T-helper 1 cell treated with Interleukin-12 subunit alpha and Interleukin-12 subunit beta and Interleukin-4 antibody, amounts not matched to agents 30 μg/mL and 1 μg/mL, for 36 hours (primary cell): ENCODE results near the gene THBS1.

ENCODE experiments used
- H3K27ac Mint-ChIP-seq: one replicate; pipeline ENCODE4 v1.8.0; 2021; ENCODE audit warnings: mild to moderate bottlenecking, mixed read lengths
- H3K27me3 Mint-ChIP-seq: one replicate; pipeline ENCODE4 v1.8.0; 2021; ENCODE audit warnings: low read depth, mixed read lengths
- H3K36me3 Mint-ChIP-seq: one replicate; pipeline ENCODE4 v1.8.0; 2021; ENCODE audit warnings: low read depth, mixed read lengths
- H3K4me1 Mint-ChIP-seq: one replicate; pipeline ENCODE4 v1.8.0; 2021; ENCODE audit warnings: low read depth, mixed read lengths
- H3K4me3 Mint-ChIP-seq: one replicate; pipeline ENCODE4 v1.8.0; 2021; ENCODE audit warnings: mild to moderate bottlenecking, moderate library complexity, mixed read lengths
- H3K9me3 Mint-ChIP-seq: one replicate; pipeline ENCODE4 v1.8.0; 2021; ENCODE audit warnings: mixed read lengths

The THBS1 gene

GRCh38 chr15:39589193-39589814, 8.4 kb downstream of the THBS1 start:
- Mint-ChIP-seq H3K27me3 (peaks cover 11% of the 10 kb centered on the region), H3K4me3 (no peak overlapping the region), H3K9me3 (no peaks in the 10 kb centered on the region), H3K4me1 (peaks cover 13% of the 10 kb centered on the region), H3K27ac (no peak overlapping the region), H3K36me3 (peaks cover 3% of the 10 kb centered on the region)

- H3K9me3 Mint-ChIP-seq, result no peaks in the 10 kb centered on the region
- no peak overlapping the region for H3K27ac Mint-ChIP-seq
- H3K4me3 Mint-ChIP-seq, result no peak overlapping the region
- peaks cover 10% of the 10 kb centered on the region for H3K27me3 Mint-ChIP-seq
- H3K36me3 Mint-ChIP-seq, result peaks cover 3% of the 10 kb centered on the region
- peaks cover 12% of the 10 kb centered on the region for H3K4me1 Mint-ChIP-seq
These were observed 9.2 kb downstream of the THBS1 start for GRCh38 chr15:39589815-39590644.

GRCh38 chr15:39591141-39591895, 10.4 kb downstream of the THBS1 start:
- Mint-ChIP-seq H3K36me3 (peaks cover 3% of the 10 kb centered on the region), H3K27ac (no peak overlapping the region), H3K27me3 (peaks cover 10% of the 10 kb centered on the region), H3K4me3 (no peak overlapping the region), H3K4me1 (peaks cover 4% of the 10 kb centered on the region), H3K9me3 (no peaks in the 10 kb centered on the region)

DNA sequence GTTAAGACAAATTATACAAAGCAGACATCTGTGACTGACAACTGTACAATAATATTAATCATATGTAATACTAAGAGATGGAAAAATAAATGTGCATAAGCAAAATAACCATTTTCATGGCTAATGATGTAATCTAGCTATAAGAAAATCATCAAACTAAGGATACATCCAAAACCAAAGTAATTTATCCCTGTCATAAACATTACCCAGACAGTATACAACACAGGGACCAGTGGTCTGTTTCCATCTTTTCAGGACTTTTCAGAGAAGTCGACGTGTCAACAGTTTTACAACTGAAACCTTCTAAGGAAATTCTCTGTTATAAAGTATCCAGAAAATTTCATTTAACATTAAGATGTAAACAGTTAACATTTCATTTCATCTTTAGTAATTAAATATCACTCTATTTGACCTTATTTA, 11.0 kb downstream of the THBS1 start:
- no peaks in the 10 kb centered on the region for H3K9me3 Mint-ChIP-seq
- no peak overlapping the region for H3K27ac Mint-ChIP-seq
- peaks cover 3% of the 10 kb centered on the region for H3K36me3 Mint-ChIP-seq
- no peak overlapping the region for H3K4me3 Mint-ChIP-seq
- peaks cover 4% of the 10 kb centered on the region for H3K4me1 Mint-ChIP-seq
- peaks cover 14% of the 10 kb centered on the region for H3K27me3 Mint-ChIP-seq

GRCh38 chr15:39592500-39592899, 11.6 kb downstream of the THBS1 start:
- Mint-ChIP-seq H3K9me3 (no peaks in the 10 kb centered on the region), H3K27me3 (peaks cover 14% of the 10 kb centered on the region), H3K4me1 (peaks cover 4% of the 10 kb centered on the region), H3K36me3 (peaks cover 3% of the 10 kb centered on the region), H3K4me3 (no peak overlapping the region), H3K27ac (no peak overlapping the region)

DNA sequence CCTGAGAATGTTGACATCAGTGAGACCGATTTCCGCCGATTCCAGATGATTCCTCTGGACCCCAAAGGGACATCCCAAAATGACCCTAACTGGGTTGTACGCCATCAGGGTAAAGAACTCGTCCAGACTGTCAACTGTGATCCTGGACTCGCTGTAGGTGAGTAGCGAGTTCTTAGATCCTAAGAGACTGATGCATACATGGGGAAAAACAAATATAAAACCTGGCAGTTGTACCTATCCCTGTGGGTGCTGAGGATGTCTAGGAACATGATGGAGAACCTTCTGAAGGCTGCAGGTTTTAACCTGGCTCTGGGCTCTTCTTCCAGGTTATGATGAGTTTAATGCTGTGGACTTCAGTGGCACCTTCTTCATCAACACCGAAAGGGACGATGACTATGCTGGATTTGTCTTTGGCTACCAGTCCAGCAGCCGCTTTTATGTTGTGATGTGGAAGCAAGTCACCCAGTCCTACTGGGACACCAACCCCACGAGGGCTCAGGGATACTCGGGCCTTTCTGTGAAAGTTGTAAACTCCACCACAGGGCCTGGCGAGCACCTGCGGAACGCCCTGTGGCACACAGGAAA, 12.3 kb downstream of the THBS1 start:
- no peak overlapping the region for H3K4me3 Mint-ChIP-seq
- peaks cover 4% of the 10 kb centered on the region for H3K4me1 Mint-ChIP-seq
- H3K9me3 Mint-ChIP-seq, result no peaks in the 10 kb centered on the region
- H3K27me3 Mint-ChIP-seq, result peaks cover 21% of the 10 kb centered on the region
- peaks cover 3% of the 10 kb centered on the region for H3K36me3 Mint-ChIP-seq
- no peak overlapping the region for H3K27ac Mint-ChIP-seq

DNA sequence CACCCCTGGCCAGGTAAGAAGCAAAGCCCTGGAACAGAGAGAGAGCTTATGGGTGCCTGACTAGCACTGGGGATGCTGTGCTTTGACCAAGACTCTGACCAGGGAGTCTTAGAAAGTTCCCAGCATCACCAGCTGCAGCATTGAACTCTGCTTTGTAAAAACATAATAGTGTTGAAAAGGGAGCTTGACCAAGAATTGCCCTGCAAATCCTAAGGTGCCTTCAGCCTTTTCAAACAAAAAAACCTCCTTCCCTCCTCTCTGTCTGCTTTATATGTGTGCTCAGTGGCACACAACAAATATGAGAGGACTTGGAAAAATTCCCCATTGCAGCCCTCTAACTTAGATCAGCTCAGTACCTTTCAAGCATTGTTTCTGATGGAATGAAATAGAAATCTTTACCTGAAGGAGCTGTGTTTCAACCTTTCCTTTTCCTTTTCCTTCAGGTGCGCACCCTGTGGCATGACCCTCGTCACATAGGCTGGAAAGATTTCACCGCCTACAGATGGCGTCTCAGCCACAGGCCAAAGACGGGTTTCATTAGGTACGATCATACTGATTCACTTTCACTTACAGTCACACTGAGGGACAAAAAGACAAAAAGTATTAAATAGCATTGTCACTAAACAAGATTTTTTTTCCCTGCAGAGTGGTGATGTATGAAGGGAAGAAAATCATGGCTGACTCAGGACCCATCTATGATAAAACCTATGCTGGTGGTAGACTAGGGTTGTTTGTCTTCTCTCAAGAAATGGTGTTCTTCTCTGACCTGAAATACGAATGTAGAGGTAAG, 13.0 kb downstream of the THBS1 start:
- Mint-ChIP-seq H3K9me3 (no peaks in the 10 kb centered on the region), H3K4me1 (peaks cover 4% of the 10 kb centered on the region), H3K4me3 (no peak overlapping the region), H3K36me3 (peaks cover 3% of the 10 kb centered on the region), H3K27ac (no peak overlapping the region), H3K27me3 (peaks cover 23% of the 10 kb centered on the region)

GRCh38 chr15:39594446-39595337, 13.8 kb downstream of the THBS1 start:
- Mint-ChIP-seq H3K27ac (no peak overlapping the region), H3K27me3 (peaks cover 31% of the 10 kb centered on the region), H3K36me3 (peaks cover 3% of the 10 kb centered on the region), H3K4me1 (peaks cover 4% of the 10 kb centered on the region), H3K9me3 (no peaks in the 10 kb centered on the region), H3K4me3 (no peak overlapping the region)

- peaks cover 4% of the 10 kb centered on the region for H3K4me1 Mint-ChIP-seq
- H3K4me3 Mint-ChIP-seq, result no peak overlapping the region
- H3K9me3 Mint-ChIP-seq, result no peaks in the 10 kb centered on the region
- H3K27me3 Mint-ChIP-seq, result peaks cover 35% of the 10 kb centered on the region
- H3K36me3 Mint-ChIP-seq, result peaks cover 3% of the 10 kb centered on the region
- H3K27ac Mint-ChIP-seq, result no peak overlapping the region
These were observed 14.7 kb downstream of the THBS1 start for GRCh38 chr15:39595338-39596221.

GRCh38 chr15:39596358-39597051, 15.6 kb downstream of the THBS1 start:
- Mint-ChIP-seq H3K4me3 (no peak overlapping the region), H3K36me3 (peaks cover 3% of the 10 kb centered on the region), H3K9me3 (no peaks in the 10 kb centered on the region), H3K27ac (no peak overlapping the region), H3K27me3 (peaks cover 41% of the 10 kb centered on the region), H3K4me1 (peaks cover 4% of the 10 kb centered on the region)

- Mint-ChIP-seq H3K4me3 (no peak overlapping the region), H3K27ac (no peak overlapping the region), H3K9me3 (no peaks in the 10 kb centered on the region), H3K36me3 (peaks cover 3% of the 10 kb centered on the region), H3K27me3 (peaks cover 41% of the 10 kb centered on the region), H3K4me1 (peaks cover 4% of the 10 kb centered on the region)
These were observed 16.5 kb downstream of the THBS1 start for GRCh38 chr15:39597336-39597735.

DNA sequence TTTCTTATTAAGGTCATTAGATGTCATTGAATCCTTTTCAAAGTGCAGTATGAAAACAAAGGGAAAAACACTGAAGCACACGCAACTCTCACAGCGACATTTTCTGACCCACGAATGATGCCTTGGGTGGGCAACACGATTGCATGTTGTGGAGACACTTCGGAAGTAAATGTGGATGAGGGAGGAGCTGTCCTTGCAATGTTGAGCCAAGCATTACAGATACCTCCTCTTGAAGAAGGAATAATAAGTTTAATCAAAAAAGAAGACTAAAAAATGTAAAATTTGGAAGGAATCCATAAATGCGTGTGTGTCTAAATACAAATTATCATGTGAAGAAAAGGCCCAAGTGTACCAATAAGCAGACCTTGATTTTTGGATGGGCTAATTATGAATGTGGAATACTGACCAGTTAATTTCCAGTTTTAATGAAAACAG, 16.9 kb downstream of the THBS1 start:
- no peaks in the 10 kb centered on the region for H3K9me3 Mint-ChIP-seq
- H3K4me3 Mint-ChIP-seq, result no peak overlapping the region
- H3K4me1 Mint-ChIP-seq, result peaks cover 4% of the 10 kb centered on the region

More for the DNA sequence above, 16.9 kb downstream of the THBS1 start:
- Mint-ChIP-seq H3K36me3 (peaks cover 3% of the 10 kb centered on the region), H3K27me3 (peaks cover 41% of the 10 kb centered on the region), H3K27ac (no peak overlapping the region)
